ENCODE data around the gene TMEM141.
"Not testable (repeated sequence)": the region's sequence is repeated elsewhere in the genome, so short reads cannot be mapped to it uniquely, and the experiment has no call there.

Gene TMEM141

GRCh38 chr9:136777359-136777758, 13.8 kb upstream of the TMEM141 start:
- H3K9me3 ChIP-seq (ENCODE audit: control insufficient read depth in 1 of 2, low read length in 2 of 2) = peaks cover 5 to 6% of the 10 kb centered on the region in 2 donors
- no peak overlapping the region for H3K4me3 ChIP-seq (ENCODE audit: low read depth in 1 of 2, low read length in 2 of 2)
- no peak overlapping the region for H3K27ac ChIP-seq (ENCODE audit: low read length)

GRCh38 chr9:136779808-136780207, 11.3 kb upstream of the TMEM141 start:
- H3K27ac ChIP-seq (ENCODE audit: low read length) = no peak overlapping the region
- no peaks in the 10 kb centered on the region for H3K27me3 ChIP-seq (ENCODE audit: low read depth, low read length)
- H3K9me3 ChIP-seq (ENCODE audit: control insufficient read depth in 1 of 2, low read length in 2 of 2) = no peaks in the 10 kb centered on the region
- no peaks in the 10 kb centered on the region for H3K36me3 ChIP-seq (ENCODE audit: control insufficient read depth in 1 of 2, insufficient read depth in 2 of 2, low read length in 2 of 2)
- no peak overlapping the region for H3K4me3 ChIP-seq (ENCODE audit: low read depth in 1 of 2, low read length in 2 of 2)
- H3K4me1 ChIP-seq (ENCODE audit: control insufficient read depth in 1 of 2, insufficient read depth in 2 of 2, low read length in 2 of 2) = no peaks in the 10 kb centered on the region

More at GRCh38 chr9:136777359-136777758, 13.8 kb upstream of the TMEM141 start:
- no peaks in the 10 kb centered on the region for H3K4me1 ChIP-seq (ENCODE audit: control insufficient read depth in 1 of 2, insufficient read depth in 2 of 2, low read length in 2 of 2)
- H3K27me3 ChIP-seq (ENCODE audit: low read depth, low read length) = no peaks in the 10 kb centered on the region
- no peaks in the 10 kb centered on the region for H3K36me3 ChIP-seq (ENCODE audit: control insufficient read depth in 1 of 2, insufficient read depth in 2 of 2, low read length in 2 of 2)

GRCh38 chr9:136782452-136782851, 8.7 kb upstream of the TMEM141 start:
- H3K27ac ChIP-seq (ENCODE audit: low read length) = no peak overlapping the region
- H3K4me1 ChIP-seq (ENCODE audit: control insufficient read depth in 1 of 2, insufficient read depth in 2 of 2, low read length in 2 of 2) = peaks cover 0 to 1% of the 10 kb centered on the region in 2 donors
- no peaks in the 10 kb centered on the region for H3K9me3 ChIP-seq (ENCODE audit: control insufficient read depth in 1 of 2, low read length in 2 of 2)
- no peaks in the 10 kb centered on the region for H3K27me3 ChIP-seq (ENCODE audit: low read depth, low read length)
- H3K36me3 ChIP-seq (ENCODE audit: control insufficient read depth in 1 of 2, insufficient read depth in 2 of 2, low read length in 2 of 2) = no peaks in the 10 kb centered on the region
- H3K4me3 ChIP-seq (ENCODE audit: low read depth in 1 of 2, low read length in 2 of 2) = no peak overlapping the region

GRCh38 chr9:136784249-136784996, 6.7 kb upstream of the TMEM141 start:
- Histone ChIP-seq H3K4me3 (ENCODE audit: low read depth in 1 of 2, low read length in 2 of 2) (no peak overlapping the region), H3K9me3 (ENCODE audit: control insufficient read depth in 1 of 2, low read length in 2 of 2) (no peaks in the 10 kb centered on the region), H3K36me3 (ENCODE audit: control insufficient read depth in 1 of 2, insufficient read depth in 2 of 2, low read length in 2 of 2) (no peaks in the 10 kb centered on the region), H3K4me1 (ENCODE audit: control insufficient read depth in 1 of 2, insufficient read depth in 2 of 2, low read length in 2 of 2) (peaks cover 0 to 5% of the 10 kb centered on the region in 2 donors), H3K27ac (ENCODE audit: low read length) (no peak overlapping the region), H3K27me3 (ENCODE audit: low read depth, low read length) (no peaks in the 10 kb centered on the region)

- peaks cover 0 to 5% of the 10 kb centered on the region in 2 donors for H3K4me1 ChIP-seq (ENCODE audit: control insufficient read depth in 1 of 2, insufficient read depth in 2 of 2, low read length in 2 of 2)
- no peaks in the 10 kb centered on the region for H3K36me3 ChIP-seq (ENCODE audit: control insufficient read depth in 1 of 2, insufficient read depth in 2 of 2, low read length in 2 of 2)
- no peak overlapping the region for H3K27ac ChIP-seq (ENCODE audit: low read length)
- H3K9me3 ChIP-seq (ENCODE audit: control insufficient read depth in 1 of 2, low read length in 2 of 2) = no peaks in the 10 kb centered on the region
- no peak overlapping the region for H3K4me3 ChIP-seq (ENCODE audit: low read depth in 1 of 2, low read length in 2 of 2)
- no peaks in the 10 kb centered on the region for H3K27me3 ChIP-seq (ENCODE audit: low read depth, low read length)
Observed at GRCh38 chr9:136784997-136785361, 6.2 kb upstream of the TMEM141 start.

GRCh38 chr9:136785565-136786355, 5.4 kb upstream of the TMEM141 start:
- not testable (repeated sequence) for H3K27ac ChIP-seq (ENCODE audit: low read length); H3K27me3 ChIP-seq (ENCODE audit: low read depth, low read length)

GRCh38 chr9:136786451-136786850, 4.7 kb upstream of the TMEM141 start:
- Histone ChIP-seq H3K36me3 (ENCODE audit: control insufficient read depth in 1 of 2, insufficient read depth in 2 of 2, low read length in 2 of 2) (no peaks in the 10 kb centered on the region), H3K9me3 (ENCODE audit: control insufficient read depth in 1 of 2, low read length in 2 of 2) (no peaks in the 10 kb centered on the region), H3K27ac (ENCODE audit: low read length) (no peak overlapping the region), H3K4me3 (ENCODE audit: low read depth in 1 of 2, low read length in 2 of 2) (no peak overlapping the region), H3K27me3 (ENCODE audit: low read depth, low read length) (no peaks in the 10 kb centered on the region), H3K4me1 (ENCODE audit: control insufficient read depth in 1 of 2, insufficient read depth in 2 of 2, low read length in 2 of 2) (peaks cover 0 to 11% of the 10 kb centered on the region in 2 donors)

More at GRCh38 chr9:136785565-136786355, 5.4 kb upstream of the TMEM141 start:
- H3K36me3 ChIP-seq (ENCODE audit: control insufficient read depth in 1 of 2, insufficient read depth in 2 of 2, low read length in 2 of 2); H3K9me3 ChIP-seq (ENCODE audit: control insufficient read depth in 1 of 2, low read length in 2 of 2); H3K4me3 ChIP-seq (ENCODE audit: low read depth in 1 of 2, low read length in 2 of 2): not testable (repeated sequence)
- H3K4me1 ChIP-seq (ENCODE audit: control insufficient read depth in 1 of 2, insufficient read depth in 2 of 2, low read length in 2 of 2) = peaks cover 0 to 11% of the 10 kb centered on the region in 2 donors

GRCh38 chr9:136786983-136787382, 4.2 kb upstream of the TMEM141 start:
- H3K27me3 ChIP-seq (ENCODE audit: low read depth, low read length); H3K36me3 ChIP-seq (ENCODE audit: control insufficient read depth in 1 of 2, insufficient read depth in 2 of 2, low read length in 2 of 2); H3K27ac ChIP-seq (ENCODE audit: low read length); H3K4me3 ChIP-seq (ENCODE audit: low read depth in 1 of 2, low read length in 2 of 2); H3K9me3 ChIP-seq (ENCODE audit: control insufficient read depth in 1 of 2, low read length in 2 of 2): not testable (repeated sequence)
- peaks cover 0 to 16% of the 10 kb centered on the region in 2 donors for H3K4me1 ChIP-seq (ENCODE audit: control insufficient read depth in 1 of 2, insufficient read depth in 2 of 2, low read length in 2 of 2)

- no peaks in the 10 kb centered on the region for H3K27me3 ChIP-seq (ENCODE audit: low read depth, low read length)
- H3K4me1 ChIP-seq (ENCODE audit: control insufficient read depth in 1 of 2, insufficient read depth in 2 of 2, low read length in 2 of 2) = peaks cover 0 to 22% of the 10 kb centered on the region in 2 donors
- H3K4me3 ChIP-seq (ENCODE audit: low read depth in 1 of 2, low read length in 2 of 2) = no peak overlapping the region
- no peak overlapping the region for H3K27ac ChIP-seq (ENCODE audit: low read length)
- H3K9me3 ChIP-seq (ENCODE audit: control insufficient read depth in 1 of 2, low read length in 2 of 2) = no peaks in the 10 kb centered on the region
- no peaks in the 10 kb centered on the region for H3K36me3 ChIP-seq (ENCODE audit: control insufficient read depth in 1 of 2, insufficient read depth in 2 of 2, low read length in 2 of 2)
Observed at GRCh38 chr9:136787690-136788400, 3.3 kb upstream of the TMEM141 start.

- H3K27ac ChIP-seq (ENCODE audit: low read length); H3K9me3 ChIP-seq (ENCODE audit: control insufficient read depth in 1 of 2, low read length in 2 of 2); H3K27me3 ChIP-seq (ENCODE audit: low read depth, low read length); H3K4me3 ChIP-seq (ENCODE audit: low read depth in 1 of 2, low read length in 2 of 2); H3K36me3 ChIP-seq (ENCODE audit: control insufficient read depth in 1 of 2, insufficient read depth in 2 of 2, low read length in 2 of 2): not testable (repeated sequence)
- peaks cover 0 to 22% of the 10 kb centered on the region in 2 donors for H3K4me1 ChIP-seq (ENCODE audit: control insufficient read depth in 1 of 2, insufficient read depth in 2 of 2, low read length in 2 of 2)
Observed at GRCh38 chr9:136788644-136789522, 2.3 kb upstream of the TMEM141 start.

Measured in muscle layer of duodenum (tissue), 2 donors.